ENCODE data around the gene HMGCLL1.

Gene HMGCLL1

GRCh38 chr6:55541024-55541423 lies 38.0 kb downstream of the HMGCLL1 start:
- no peak for TF ChIP-seq ZNF384 (IDR thresholded peaks at IDR 0.05)
- no peak for TF ChIP-seq LEF1 (IDR thresholded peaks at IDR 0.05; ENCODE audit: borderline replicate concordance)
- no peak for TF ChIP-seq PKNOX1 (IDR thresholded peaks at IDR 0.05)
- no peak for TF ChIP-seq NFRKB (IDR thresholded peaks at IDR 0.05)
- no peak for TF ChIP-seq FOXK2 (IDR thresholded peaks at IDR 0.05)
- TF ChIP-seq HDGF (IDR thresholded peaks at IDR 0.05; ENCODE audit: borderline replicate concordance) = no peak
- no peak for TF ChIP-seq SP1 (IDR thresholded peaks at IDR 0.05)
- no peak for TF ChIP-seq BHLHE40 (IDR thresholded peaks at IDR 0.05; ENCODE audit: borderline replicate concordance)
- no peak for TF ChIP-seq FOXM1 (IDR thresholded peaks at IDR 0.05; ENCODE audit: borderline replicate concordance)
- TF ChIP-seq CTBP1 (IDR thresholded peaks at IDR 0.05; ENCODE audit: borderline replicate concordance) = no peak
- no peak for TF ChIP-seq FOXA1 (IDR thresholded peaks at IDR 0.05)
- no peak for TF ChIP-seq ELF4 (IDR thresholded peaks at IDR 0.05)
- no peak for TF ChIP-seq L3MBTL2 (conservative IDR thresholded peaks at IDR 0.05)
- no peak for TF ChIP-seq SUZ12 (IDR thresholded peaks at IDR 0.05)
- CTCF ChIA-PET = no interaction called here
- POLR2A ChIA-PET = no interaction called here
- no peak for DNase-seq (ENCODE audit: extremely low spot score)

- ChIA-PET POLR2A (no interaction called here), CTCF (no interaction called here)
- TF ChIP-seq CTBP1 (IDR thresholded peaks at IDR 0.05; ENCODE audit: borderline replicate concordance) = peak; percentile 54; the same call in 1 of the 2 replicates
- TF ChIP-seq PKNOX1 (IDR thresholded peaks at IDR 0.05) = peak; percentile 60; the same call in 1 of the 2 replicates
- TF ChIP-seq L3MBTL2 (conservative IDR thresholded peaks at IDR 0.05) = no peak
- TF ChIP-seq ZNF384 (IDR thresholded peaks at IDR 0.05) = 0 out of 2 replicates have a peak, but pooled peaks have one; percentile 8
- DNase-seq (ENCODE audit: extremely low spot score) = no peak
Observed at GRCh38 chr6:55536391-55536956, 42.5 kb downstream of the HMGCLL1 start.

GRCh38 chr6:55531496-55531895 lies 47.5 kb downstream of the HMGCLL1 start:
- POLR2A ChIA-PET = no interaction called here
- CTCF ChIA-PET = no interaction called here
- no peak for DNase-seq (ENCODE audit: extremely low spot score)
- TF ChIP-seq SP1 (IDR thresholded peaks at IDR 0.05) (no peak), PKNOX1 (IDR thresholded peaks at IDR 0.05) (no peak), FOXA1 (IDR thresholded peaks at IDR 0.05) (no peak), L3MBTL2 (conservative IDR thresholded peaks at IDR 0.05) (no peak), NFRKB (IDR thresholded peaks at IDR 0.05) (no peak), SUZ12 (IDR thresholded peaks at IDR 0.05) (no peak), ARNT (IDR thresholded peaks at IDR 0.05) (no peak), ZNF384 (IDR thresholded peaks at IDR 0.05) (no peak), ELF4 (IDR thresholded peaks at IDR 0.05) (no peak), BHLHE40 (IDR thresholded peaks at IDR 0.05; ENCODE audit: borderline replicate concordance) (no peak), TARDBP (IDR thresholded peaks at IDR 0.05) (no peak), FOXM1 (IDR thresholded peaks at IDR 0.05; ENCODE audit: borderline replicate concordance) (no peak), HDGF (IDR thresholded peaks at IDR 0.05; ENCODE audit: borderline replicate concordance) (no peak), LEF1 (IDR thresholded peaks at IDR 0.05; ENCODE audit: borderline replicate concordance) (no peak)

- ChIA-PET POLR2A (no interaction called here), CTCF (no interaction called here)
- no peak for DNase-seq (ENCODE audit: extremely low spot score)
Observed at GRCh38 chr6:55530931-55531330, 48.1 kb downstream of the HMGCLL1 start.

GRCh38 chr6:55528624-55529023 lies 50.4 kb downstream of the HMGCLL1 start:
- TF ChIP-seq ELF4 (IDR thresholded peaks at IDR 0.05) (no peak), ZNF384 (IDR thresholded peaks at IDR 0.05) (no peak), PKNOX1 (IDR thresholded peaks at IDR 0.05) (no peak)
- DNase-seq (ENCODE audit: extremely low spot score) = peak; percentile 19
- ChIA-PET CTCF (no interaction called here), POLR2A (no interaction called here)

More at GRCh38 chr6:55530931-55531330, 48.1 kb downstream of the HMGCLL1 start:
- no peak for TF ChIP-seq LEF1 (IDR thresholded peaks at IDR 0.05; ENCODE audit: borderline replicate concordance)
- no peak for TF ChIP-seq TARDBP (IDR thresholded peaks at IDR 0.05)
- no peak for TF ChIP-seq ARNT (IDR thresholded peaks at IDR 0.05)
- TF ChIP-seq PKNOX1 (IDR thresholded peaks at IDR 0.05) = no peak
- no peak for TF ChIP-seq BHLHE40 (IDR thresholded peaks at IDR 0.05; ENCODE audit: borderline replicate concordance)
- TF ChIP-seq HDGF (IDR thresholded peaks at IDR 0.05; ENCODE audit: borderline replicate concordance) = no peak
- no peak for TF ChIP-seq FOXM1 (IDR thresholded peaks at IDR 0.05; ENCODE audit: borderline replicate concordance)
- TF ChIP-seq FOXA1 (IDR thresholded peaks at IDR 0.05) = no peak
- TF ChIP-seq SP1 (IDR thresholded peaks at IDR 0.05) = no peak
- TF ChIP-seq FOXK2 (IDR thresholded peaks at IDR 0.05) = no peak

GRCh38 chr6:55524441-55524840 lies 54.6 kb downstream of the HMGCLL1 start:
- no peak for DNase-seq (ENCODE audit: extremely low spot score)
- ChIA-PET POLR2A (no interaction called here), CTCF (no interaction called here)
- TF ChIP-seq CTBP1 (IDR thresholded peaks at IDR 0.05; ENCODE audit: borderline replicate concordance) (no peak), FOXM1 (IDR thresholded peaks at IDR 0.05; ENCODE audit: borderline replicate concordance) (no peak), PKNOX1 (IDR thresholded peaks at IDR 0.05) (no peak), NFRKB (IDR thresholded peaks at IDR 0.05) (no peak), ARNT (IDR thresholded peaks at IDR 0.05) (no peak), ELF4 (IDR thresholded peaks at IDR 0.05) (no peak), TARDBP (IDR thresholded peaks at IDR 0.05) (no peak), SP1 (IDR thresholded peaks at IDR 0.05) (no peak), FOXA1 (IDR thresholded peaks at IDR 0.05) (no peak), LEF1 (IDR thresholded peaks at IDR 0.05; ENCODE audit: borderline replicate concordance) (no peak), ZNF384 (IDR thresholded peaks at IDR 0.05) (no peak), FOXK2 (IDR thresholded peaks at IDR 0.05) (no peak)
